Measurements from ENCODE around the gene TMEM179. TPM values are rescaled to one million over a fixed set of nuclear protein-coding genes. Genes with fewer than 3 reads are reported as not detected.

Gene TMEM179
- total RNA-seq, 1 experiment from 2014 or later, result 11.4 TPM

GRCh38 chr14:104562606-104563005 is 42.0 kb downstream of the TMEM179 start:
- no peak overlapping the region for H3K4ac ChIP-seq (ENCODE audit: low read depth, low read length)
- no peak overlapping the region for H4K91ac ChIP-seq (ENCODE audit: insufficient read length, low read depth, low read length)
- H4K20me1 ChIP-seq (ENCODE audit: control insufficient read depth, insufficient read depth, insufficient read length), result no peaks in the 10 kb centered on the region
- no peak overlapping the region for H4K5ac ChIP-seq (ENCODE audit: insufficient read length, low read depth, low read length)
- H3K27ac ChIP-seq (ENCODE audit: insufficient read length, low read depth, low read length), result no peak overlapping the region
- no peak overlapping the region for H3K4me2 ChIP-seq (ENCODE audit: insufficient read depth, insufficient read length, low read length)
- no peaks in the 10 kb centered on the region for H3K4me1 ChIP-seq (ENCODE audit: insufficient read depth, low read length)
- no CpG with 5 or more reads among the region's 5 CpGs for WGBS (ENCODE audit: extremely low coverage, insufficient read length, low lambda C conversion rate)
- no peak overlapping the region for H3K4me3 Mint-ChIP-seq
- H2BK15ac ChIP-seq (ENCODE audit: low read depth, low read length), result no peak overlapping the region
- H3K23me2 ChIP-seq (ENCODE audit: insufficient read length, low read depth, low read length, poor library complexity, severe bottlenecking), result no peaks in the 10 kb centered on the region
- no peaks in the 10 kb centered on the region for H3K79me2 ChIP-seq (ENCODE audit: insufficient read depth, low read length)
- no peaks in the 10 kb centered on the region for H3K9me3 ChIP-seq (ENCODE audit: control insufficient read depth, low read depth, low read length)
- no peaks in the 10 kb centered on the region for H3K27me3 ChIP-seq (ENCODE audit: insufficient read depth, low read length)
- H3T11ph ChIP-seq (ENCODE audit: low read length), result no peak overlapping the region
- H2BK20ac ChIP-seq (ENCODE audit: low read depth, low read length, poor library complexity, severe bottlenecking), result no peak overlapping the region
- H3K79me1 ChIP-seq (ENCODE audit: insufficient read depth, low read depth, low read length, poor library complexity, severe bottlenecking), result no peaks in the 10 kb centered on the region
- no peaks in the 10 kb centered on the region; a peak in 1 of 5 replicates for H3K9me3 Mint-ChIP-seq
- TF ChIP-seq CTCF (conservative IDR thresholded peaks at IDR 0.05), result no peak
- H2BK5ac ChIP-seq (ENCODE audit: insufficient read length, low read length), result no peak overlapping the region
- H4K8ac ChIP-seq (replicated peaks; ENCODE audit: insufficient read length, low read depth, low read length), result no peak overlapping the region
- peaks cover 0 to 5% of the 10 kb centered on the region in 2 experiments; a peak in 1 of 4 replicates for H3K4me1 Mint-ChIP-seq
- no peaks in the 10 kb centered on the region for H3K36me3 Mint-ChIP-seq (ENCODE audit: insufficient read depth in 1 of 3, low read depth in 3 of 3)
- H3K18ac ChIP-seq (ENCODE audit: insufficient read length, low read depth, low read length), result no peak overlapping the region
- H2AK5ac ChIP-seq (ENCODE audit: insufficient read length, low read length), result no peak overlapping the region
- no peak overlapping the region for H2AFZ ChIP-seq (ENCODE audit: low read length)
- no peak overlapping the region for H3K27ac Mint-ChIP-seq
- DNase-seq, result no peak
- no peak overlapping the region for H3K56ac ChIP-seq (ENCODE audit: insufficient read length, low read depth, low read length)
- H2BK120ac ChIP-seq (ENCODE audit: low read depth, low read length, poor library complexity, severe bottlenecking), result no peak overlapping the region
- H3K23ac ChIP-seq (ENCODE audit: insufficient read length, low read depth, low read length), result no peak overlapping the region
- H3K9ac ChIP-seq (ENCODE audit: extremely low read depth, insufficient read length, low read length), result no peak overlapping the region
- no peak overlapping the region for H2BK12ac ChIP-seq (ENCODE audit: insufficient read length, low read depth, low read length)
- no peak overlapping the region for H3K14ac ChIP-seq (ENCODE audit: insufficient read depth, low read length)
- H3K27me3 Mint-ChIP-seq (ENCODE audit: low read depth), result peaks cover 6% of the 10 kb centered on the region

Data from H9 (cell line).